HCT116 (cell line): ENCODE data around the gene FMN2. TPM values are rescaled to one million over a fixed set of nuclear protein-coding genes. Genes with fewer than 3 reads are reported as not detected.

Experiments
- ATAC-seq: fragments of 200-7000 bp; cut with Tn5 transposase; 2 replicates; pipeline ENCODE4 v1.9.1; 2020; ENCODE audit warnings: mild to moderate bottlenecking, moderate library complexity
- BruUV-seq: library from RNA; stranded (reverse); fragments of 400-500 nt; replicated peaks from 2 replicates; lab custom pipeline; 2021; lab: Mats Ljungman, UMichigan
- CTCF ChIA-PET: fragments of 300-600 bp; sonication (Branson Sonifier 250); formaldehyde crosslinking; loops from one replicate; lab custom pipeline; 2021; ENCODE audit warnings: antibody characterized with exemption; lab: Charles Lee
- POLR2A ChIA-PET: fragments of 300-600, 350-600 bp; sonication (Branson Sonifier 250); formaldehyde crosslinking; loops from one replicate; lab custom pipeline; 2021; ENCODE audit warnings: antibody characterized with exemption; lab: Charles Lee
- RAD21 ChIA-PET, 2 experiments: fragments of 300-600 bp; sonication (Branson Sonifier 250); formaldehyde crosslinking; loops; one replicate each; lab custom pipeline; 2023; ENCODE audit warnings: low total read pairs in 2 of 2; ENCODE audit not compliant: uncharacterized antibody in 2 of 2, unreplicated experiment in 2 of 2, low non-redundant PET in 1 of 2; lab: Charles Lee
- DNase-seq: peaks from one replicate; pipeline ENCODE4 v3.0.0-alpha.2; 2010; ENCODE audit warnings: low read depth, low spot score
- H2AFZ ChIP-seq: fragments of 200-600 bp; shearing (Covaris generic), sonication (generic); 2 replicates; pipeline ENCODE4 v1.6.1; 2017; ENCODE audit warnings: low read depth, mixed run types, mixed read lengths, antibody characterized with exemption, low read length; ENCODE audit not compliant: poor library complexity, severe bottlenecking
- H3K27ac ChIP-seq: 2 replicates; pipeline ENCODE4 v1.5.1; 2012; ENCODE audit warnings: low read depth, low read length
- H3K27me3 ChIP-seq: fragments of 200-600 bp; sonication (generic); 2 replicates; pipeline ENCODE4 v1.6.1; 2016; ENCODE audit warnings: mixed run types, low read length, mixed read lengths; ENCODE audit not compliant: insufficient read depth
- H3K36me3 ChIP-seq, 2 experiments: fragments of 200-500 bp in 1 of 2; fragments of 200-600 bp in 1 of 2; sonication (Bioruptor generic) in 1 of 2; sonication (generic) in 1 of 2; 2 replicates each; pipeline versions ENCODE4 v1.5.1 to v1.6.1; 2014 to 2016; ENCODE audit warnings: low read length in 2 of 2, inconsistent platforms in 1 of 2, mixed read lengths in 1 of 2, mixed run types in 1 of 2; ENCODE audit not compliant: insufficient read depth in 2 of 2, control insufficient read depth in 1 of 2
- H3K4me1 ChIP-seq, 2 experiments: fragments of 200-600 bp in 1 of 2; sonication (generic) in 1 of 2; 2 replicates each; pipeline versions ENCODE4 v1.5.1 to v1.6.1; 2012 to 2017; ENCODE audit warnings: low read length in 2 of 2, inconsistent platforms in 1 of 2, mild to moderate bottlenecking in 1 of 2, mixed read lengths in 1 of 2, mixed run types in 1 of 2, moderate library complexity in 1 of 2; ENCODE audit not compliant: insufficient read depth in 2 of 2, control insufficient read depth in 1 of 2
- H3K4me2 ChIP-seq: fragments of 200-600 bp; sonication (generic); 2 replicates; pipeline ENCODE4 v1.6.1; 2017; ENCODE audit warnings: mixed run types, low read length, mixed read lengths
- H3K4me3 ChIP-seq, 2 experiments: fragments of 200-600 bp in 1 of 2; sonication (generic) in 1 of 2; replicated peaks in 1 of 2; 2 replicates each; pipeline ENCODE4 v1.5.1; 2011 to 2016; ENCODE audit warnings: low read length in 2 of 2, control low read depth in 1 of 2, low read depth in 1 of 2, mild to moderate bottlenecking in 1 of 2, mixed read lengths in 1 of 2, mixed run types in 1 of 2
- H3K79me2 ChIP-seq: fragments of 200-600 bp; sonication (generic); 2 replicates; pipeline ENCODE4 v1.6.1; 2017; ENCODE audit warnings: mild to moderate bottlenecking, mixed run types, low read length, moderate library complexity, mixed read lengths; ENCODE audit not compliant: insufficient read depth
- H3K9ac ChIP-seq: fragments of 200-600 bp; sonication (generic); 2 replicates; pipeline ENCODE4 v1.6.1; 2016; ENCODE audit warnings: low read length, mixed read lengths
- H3K9me2 ChIP-seq: fragments of 200-600 bp; sonication (generic), shearing (Covaris generic); 2 replicates; pipeline ENCODE4 v1.6.1; 2017; ENCODE audit warnings: mixed run types, mild to moderate bottlenecking, moderate library complexity; ENCODE audit not compliant: insufficient read depth
- H3K9me3 ChIP-seq, 2 experiments: fragments of 200-500 bp in 1 of 2; fragments of 200-600 bp in 1 of 2; sonication (Bioruptor generic) in 1 of 2; sonication (generic) in 1 of 2; 2 replicates each; pipeline ENCODE4 v1.6.1; 2014 to 2017; ENCODE audit warnings: low read length in 2 of 2, mixed read lengths in 2 of 2, inconsistent platforms in 1 of 2, low read depth in 1 of 2, mild to moderate bottlenecking in 1 of 2, mixed run types in 1 of 2, moderate library complexity in 1 of 2; ENCODE audit not compliant: control insufficient read depth in 1 of 2, insufficient read depth in 1 of 2
- H4K20me1 ChIP-seq: fragments of 200-600 bp; sonication (generic), shearing (Covaris generic); 2 replicates; pipeline ENCODE4 v1.6.1; 2017; ENCODE audit warnings: mixed run types, mild to moderate bottlenecking, moderate library complexity; ENCODE audit not compliant: insufficient read depth
- EGR1 ChIP-seq: IDR thresholded peaks from 2 replicates; pipeline ENCODE4 v1.6.1; 2012; ENCODE audit warnings: low read depth
- EZH2phosphoT487 ChIP-seq: fragments of 200-600 bp; IDR thresholded peaks from 2 replicates; pipeline ENCODE4 v1.6.1; 2018; ENCODE audit warnings: antibody characterized with exemption, borderline replicate concordance
- FOSL1 ChIP-seq: IDR thresholded peaks from 2 replicates; pipeline ENCODE4 v1.6.1; 2012; ENCODE audit warnings: low read depth
- JUND ChIP-seq: IDR thresholded peaks from 2 replicates; pipeline ENCODE4 v1.6.1; 2012
- MAX ChIP-seq: IDR thresholded peaks from 2 replicates; pipeline ENCODE4 v1.6.1; 2012
- POLR2A ChIP-seq: IDR thresholded peaks from 2 replicates; pipeline ENCODE4 v1.7.0; 2011; ENCODE audit warnings: borderline replicate concordance; ENCODE audit not compliant: insufficient read depth, insufficient read length; ENCODE audit errors: extremely low read depth
- POLR2AphosphoS5 ChIP-seq: IDR thresholded peaks from 2 replicates; pipeline ENCODE4 v1.6.1; 2011; ENCODE audit warnings: mild to moderate bottlenecking, low read depth, low read length, moderate library complexity
- RAD21 ChIP-seq: IDR thresholded peaks from 2 replicates; pipeline ENCODE4 v1.6.1; 2012; ENCODE audit warnings: low read depth, mild to moderate bottlenecking
- SIN3A ChIP-seq: IDR thresholded peaks from 2 replicates; pipeline ENCODE4 v1.6.1; 2012; ENCODE audit warnings: low read depth
- SP1 ChIP-seq: IDR thresholded peaks from 2 replicates; pipeline ENCODE4 v1.6.1; 2012; ENCODE audit warnings: low read depth
- SRF ChIP-seq: IDR thresholded peaks from 2 replicates; pipeline ENCODE4 v1.6.1; 2012; ENCODE audit warnings: low read depth
- YY1 ChIP-seq: IDR thresholded peaks from 2 replicates; pipeline ENCODE4 v1.6.1; 2011; ENCODE audit warnings: low read length, low read depth, moderate library complexity, mild to moderate bottlenecking; ENCODE audit not compliant: insufficient replicate concordance; ENCODE audit errors: extremely low read depth
- ZBTB33 ChIP-seq: IDR thresholded peaks from 2 replicates; pipeline ENCODE4 v1.6.1; 2011; ENCODE audit warnings: mild to moderate bottlenecking, low read length, moderate library complexity; ENCODE audit not compliant: insufficient replicate concordance; ENCODE audit errors: extremely low read depth
- intact Hi-C: fragments of 100-400 bp; cut with micrococcal nuclease; formaldehyde crosslinking; loops from 2 replicates; pipeline ENCODE4 v1.10.0; 2022
- total RNA-seq: library from RNA; stranded (reverse); gene quantifications from one replicate; pipeline ENCODE4 v1.2.1, GENCODE V29; 2021; ENCODE audit not compliant: unreplicated experiment
- TF ChIP-seq, protein P1 (sequence below): IDR thresholded peaks from 2 replicates; pipeline ENCODE4 v1.6.1; 2012; ENCODE audit warnings: low read depth
- TF ChIP-seq, protein P2 (sequence below): IDR thresholded peaks from 2 replicates; pipeline ENCODE4 v1.6.1; 2012

Gene FMN2
- total RNA-seq, 1 experiment from 2014 or later = not detected

DNA sequence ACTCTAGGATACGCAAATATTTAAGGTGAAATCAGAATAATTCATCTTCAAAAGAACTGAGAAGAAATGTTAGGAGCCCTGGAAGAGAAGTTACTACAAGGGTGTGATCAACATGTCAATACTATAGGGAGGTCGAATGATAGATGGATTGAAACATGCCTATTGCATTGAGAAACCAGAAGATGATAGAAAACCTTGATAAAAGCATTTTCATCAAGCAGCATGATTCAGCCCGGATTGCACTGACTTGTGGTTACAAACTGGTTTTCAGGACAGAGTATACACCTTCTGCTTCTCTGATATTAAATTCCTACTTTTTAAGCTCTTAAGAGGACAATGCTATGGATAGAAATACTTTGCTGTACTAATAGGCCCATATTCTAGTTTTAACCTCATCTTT, 164.2 kb downstream of the FMN2 start:
- Histone ChIP-seq H3K27me3 (no peaks in the 10 kb centered on the region), H3K9me2 (no peaks in the 10 kb centered on the region), H3K27ac (no peak overlapping the region), H3K36me3 (no peaks in the 10 kb centered on the region), H4K20me1 (no peaks in the 10 kb centered on the region), H3K4me1 (no peaks in the 10 kb centered on the region), H3K9ac (no peak overlapping the region), H3K79me2 (no peaks in the 10 kb centered on the region), H3K9me3 (peaks cover 3 to 11% of the 10 kb centered on the region in 2 experiments; a peak in 2 of 4 replicates), H3K4me3 (no peak overlapping the region), H2AFZ (no peak overlapping the region), H3K4me2 (no peak overlapping the region)
- no peak for DNase-seq
- no peak for ATAC-seq
- TF ChIP-seq POLR2A (no peak), ZBTB33 (no peak), RAD21 (no peak), SRF (no peak), FOSL1 (no peak), EGR1 (no peak), EZH2phosphoT487 (no peak), POLR2AphosphoS5 (no peak), JUND (no peak), YY1 (no peak), SP1 (no peak), SIN3A (no peak), MAX (no peak)
- TF ChIP-seq, protein P1, sequence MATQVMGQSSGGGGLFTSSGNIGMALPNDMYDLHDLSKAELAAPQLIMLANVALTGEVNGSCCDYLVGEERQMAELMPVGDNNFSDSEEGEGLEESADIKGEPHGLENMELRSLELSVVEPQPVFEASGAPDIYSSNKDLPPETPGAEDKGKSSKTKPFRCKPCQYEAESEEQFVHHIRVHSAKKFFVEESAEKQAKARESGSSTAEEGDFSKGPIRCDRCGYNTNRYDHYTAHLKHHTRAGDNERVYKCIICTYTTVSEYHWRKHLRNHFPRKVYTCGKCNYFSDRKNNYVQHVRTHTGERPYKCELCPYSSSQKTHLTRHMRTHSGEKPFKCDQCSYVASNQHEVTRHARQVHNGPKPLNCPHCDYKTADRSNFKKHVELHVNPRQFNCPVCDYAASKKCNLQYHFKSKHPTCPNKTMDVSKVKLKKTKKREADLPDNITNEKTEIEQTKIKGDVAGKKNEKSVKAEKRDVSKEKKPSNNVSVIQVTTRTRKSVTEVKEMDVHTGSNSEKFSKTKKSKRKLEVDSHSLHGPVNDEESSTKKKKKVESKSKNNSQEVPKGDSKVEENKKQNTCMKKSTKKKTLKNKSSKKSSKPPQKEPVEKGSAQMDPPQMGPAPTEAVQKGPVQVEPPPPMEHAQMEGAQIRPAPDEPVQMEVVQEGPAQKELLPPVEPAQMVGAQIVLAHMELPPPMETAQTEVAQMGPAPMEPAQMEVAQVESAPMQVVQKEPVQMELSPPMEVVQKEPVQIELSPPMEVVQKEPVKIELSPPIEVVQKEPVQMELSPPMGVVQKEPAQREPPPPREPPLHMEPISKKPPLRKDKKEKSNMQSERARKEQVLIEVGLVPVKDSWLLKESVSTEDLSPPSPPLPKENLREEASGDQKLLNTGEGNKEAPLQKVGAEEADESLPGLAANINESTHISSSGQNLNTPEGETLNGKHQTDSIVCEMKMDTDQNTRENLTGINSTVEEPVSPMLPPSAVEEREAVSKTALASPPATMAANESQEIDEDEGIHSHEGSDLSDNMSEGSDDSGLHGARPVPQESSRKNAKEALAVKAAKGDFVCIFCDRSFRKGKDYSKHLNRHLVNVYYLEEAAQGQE = no peak
- TF ChIP-seq, protein P2, sequence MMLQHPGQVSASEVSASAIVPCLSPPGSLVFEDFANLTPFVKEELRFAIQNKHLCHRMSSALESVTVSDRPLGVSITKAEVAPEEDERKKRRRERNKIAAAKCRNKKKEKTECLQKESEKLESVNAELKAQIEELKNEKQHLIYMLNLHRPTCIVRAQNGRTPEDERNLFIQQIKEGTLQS = no peak
- CTCF ChIA-PET = no interaction called here
- RAD21 ChIA-PET = no interaction called here
- BruUV-seq = no TSS peak
- intact Hi-C loops = no loop called here
- POLR2A ChIA-PET = no interaction called here
